ENCODE measurements around the gene PTPA.
"Not testable (repeated sequence)": the region's sequence is repeated elsewhere in the genome, so short reads cannot be mapped to it uniquely, and the experiment has no call there.

PTPA gene

DNA sequence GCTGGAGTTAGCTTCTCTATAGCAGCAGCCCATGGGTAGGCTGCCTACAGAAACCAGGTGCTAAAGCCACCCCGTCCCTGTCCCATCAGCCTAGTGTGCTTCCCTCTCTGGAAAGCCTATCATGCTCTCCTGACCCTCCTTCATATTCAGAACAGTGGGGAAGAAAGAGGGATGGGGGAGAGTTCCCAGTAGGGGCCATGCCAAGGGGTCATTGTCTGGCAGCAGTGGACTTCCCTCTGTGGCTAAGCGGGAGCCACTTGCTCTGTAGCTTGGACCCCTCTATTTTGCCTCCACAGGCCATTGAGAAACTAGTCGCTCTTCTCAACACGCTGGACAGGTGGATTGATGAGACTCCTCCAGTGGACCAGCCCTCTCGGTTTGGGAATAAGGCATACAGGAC lies 17.5 kb downstream of the PTPA start:
- DNase-seq (ENCODE audit: low read depth), result no peak
- in situ Hi-C loops (cut with HindIII; ENCODE audit: low sequenced_read_pairs), result no loop called here
- TF ChIP-seq, protein P1, sequence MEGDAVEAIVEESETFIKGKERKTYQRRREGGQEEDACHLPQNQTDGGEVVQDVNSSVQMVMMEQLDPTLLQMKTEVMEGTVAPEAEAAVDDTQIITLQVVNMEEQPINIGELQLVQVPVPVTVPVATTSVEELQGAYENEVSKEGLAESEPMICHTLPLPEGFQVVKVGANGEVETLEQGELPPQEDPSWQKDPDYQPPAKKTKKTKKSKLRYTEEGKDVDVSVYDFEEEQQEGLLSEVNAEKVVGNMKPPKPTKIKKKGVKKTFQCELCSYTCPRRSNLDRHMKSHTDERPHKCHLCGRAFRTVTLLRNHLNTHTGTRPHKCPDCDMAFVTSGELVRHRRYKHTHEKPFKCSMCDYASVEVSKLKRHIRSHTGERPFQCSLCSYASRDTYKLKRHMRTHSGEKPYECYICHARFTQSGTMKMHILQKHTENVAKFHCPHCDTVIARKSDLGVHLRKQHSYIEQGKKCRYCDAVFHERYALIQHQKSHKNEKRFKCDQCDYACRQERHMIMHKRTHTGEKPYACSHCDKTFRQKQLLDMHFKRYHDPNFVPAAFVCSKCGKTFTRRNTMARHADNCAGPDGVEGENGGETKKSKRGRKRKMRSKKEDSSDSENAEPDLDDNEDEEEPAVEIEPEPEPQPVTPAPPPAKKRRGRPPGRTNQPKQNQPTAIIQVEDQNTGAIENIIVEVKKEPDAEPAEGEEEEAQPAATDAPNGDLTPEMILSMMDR (IDR thresholded peaks at IDR 0.05; ENCODE audit: low read depth, low read length, missing control alignments), result no peak
- no peak overlapping the region for H3K4me3 ChIP-seq (ENCODE audit: low read depth, low read length)

DNA sequence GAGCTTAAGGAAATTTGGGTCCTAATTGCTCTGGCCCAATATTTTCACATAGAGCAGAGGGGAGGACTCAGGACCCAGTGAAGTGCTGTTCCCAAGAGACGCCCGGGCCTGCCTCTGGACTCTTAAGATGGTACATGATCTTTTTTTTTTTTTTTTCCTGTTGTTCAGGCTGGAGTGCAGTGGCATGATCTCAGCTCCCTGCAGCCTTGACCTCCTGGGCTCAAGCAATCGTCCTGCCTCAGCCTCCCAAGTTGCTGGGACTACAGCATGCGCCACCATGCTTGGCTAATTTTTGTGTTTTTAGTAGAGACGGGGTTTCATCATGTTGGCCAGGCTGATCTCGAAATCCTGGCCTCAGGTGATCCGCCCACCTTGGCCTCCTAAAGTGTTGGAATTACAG lies 19.1 kb downstream of the PTPA start:
- H3K4me3 ChIP-seq (ENCODE audit: low read depth, low read length); DNase-seq (ENCODE audit: low read depth): not testable (repeated sequence)
- in situ Hi-C loops (cut with HindIII; ENCODE audit: low sequenced_read_pairs), result loop anchor here (5.0 kb wide), 2 partner anchors 502 to 597 kb away; no protein-coding TSS in a partner anchor

DNA sequence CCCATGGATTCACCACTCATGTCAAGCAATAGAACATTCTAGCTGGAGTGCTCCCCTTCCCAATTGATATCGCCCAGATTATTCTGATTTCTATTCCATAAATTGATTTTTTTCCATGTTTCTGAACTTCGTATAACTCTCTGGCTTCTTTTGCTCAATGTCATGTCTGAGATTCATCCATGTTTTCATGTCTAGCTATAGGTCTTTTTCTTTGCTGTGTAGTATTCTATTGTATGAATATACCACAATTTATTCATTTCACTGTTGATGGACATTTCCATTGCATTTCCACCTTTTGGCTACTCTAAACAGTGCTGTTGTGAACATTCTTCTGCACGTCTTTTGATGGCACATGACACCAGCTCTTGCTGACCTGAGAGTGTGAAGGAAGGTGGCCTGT lies 19.6 kb downstream of the PTPA start:
- in situ Hi-C loops (cut with HindIII; ENCODE audit: low sequenced_read_pairs), result loop anchor here (5.0 kb wide), 2 partner anchors 502 to 597 kb away; no protein-coding TSS in a partner anchor
- TF ChIP-seq, protein P1 (IDR thresholded peaks at IDR 0.05; ENCODE audit: low read depth, low read length, missing control alignments), result no peak
- H3K4me3 ChIP-seq (ENCODE audit: low read depth, low read length), result no peak overlapping the region
- DNase-seq (ENCODE audit: low read depth), result no peak

DNA sequence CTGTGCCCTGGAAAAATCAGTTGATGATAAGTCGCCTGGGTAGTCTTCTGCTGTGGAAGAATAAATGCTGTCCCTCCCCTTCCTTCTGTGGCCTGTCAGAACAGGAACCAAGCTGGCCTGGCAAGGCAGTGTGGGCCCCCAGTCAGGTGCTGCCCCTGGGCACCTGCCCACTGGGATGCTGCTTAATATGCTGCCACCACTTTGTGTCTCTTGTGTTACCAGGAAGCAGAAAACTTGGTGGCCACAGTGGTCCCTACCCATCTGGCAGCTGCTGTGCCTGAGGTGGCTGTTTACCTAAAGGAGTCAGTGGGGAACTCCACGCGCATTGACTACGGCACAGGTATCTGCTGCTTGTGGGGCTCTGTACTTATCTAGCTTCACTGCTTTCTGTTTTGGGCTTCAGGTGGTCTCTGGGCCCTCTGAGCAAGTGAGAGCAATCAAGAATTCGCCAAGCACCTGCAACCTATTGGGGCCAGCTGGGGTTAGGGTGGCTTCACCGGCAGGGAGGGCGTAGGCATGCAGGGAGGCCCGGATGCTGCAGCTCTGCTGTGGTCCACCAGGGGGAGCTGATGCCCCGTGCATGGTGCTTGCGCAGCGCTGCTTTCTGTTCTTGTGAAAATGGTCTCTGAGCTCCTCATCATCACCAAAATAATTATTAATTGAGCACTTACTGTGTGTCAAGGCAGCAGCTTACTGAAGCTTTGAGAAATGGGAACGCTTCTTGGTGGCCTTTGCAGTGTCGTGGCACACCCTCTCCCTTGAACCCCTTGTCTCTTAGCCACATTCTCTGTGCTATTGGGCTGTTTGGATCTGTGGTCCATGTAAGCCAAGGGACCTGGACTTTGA lies 20.3 kb downstream of the PTPA start:
- no peak for DNase-seq (ENCODE audit: low read depth)
- TF ChIP-seq, protein P1 (IDR thresholded peaks at IDR 0.05; ENCODE audit: low read depth, low read length, missing control alignments), result peak; percentile 98
- in situ Hi-C loops (cut with HindIII; ENCODE audit: low sequenced_read_pairs), result loop anchor here (5.0 kb wide), 2 partner anchors 501 to 596 kb away; no protein-coding TSS in a partner anchor
- H3K4me3 ChIP-seq (ENCODE audit: low read depth, low read length), result no peak overlapping the region

DNA sequence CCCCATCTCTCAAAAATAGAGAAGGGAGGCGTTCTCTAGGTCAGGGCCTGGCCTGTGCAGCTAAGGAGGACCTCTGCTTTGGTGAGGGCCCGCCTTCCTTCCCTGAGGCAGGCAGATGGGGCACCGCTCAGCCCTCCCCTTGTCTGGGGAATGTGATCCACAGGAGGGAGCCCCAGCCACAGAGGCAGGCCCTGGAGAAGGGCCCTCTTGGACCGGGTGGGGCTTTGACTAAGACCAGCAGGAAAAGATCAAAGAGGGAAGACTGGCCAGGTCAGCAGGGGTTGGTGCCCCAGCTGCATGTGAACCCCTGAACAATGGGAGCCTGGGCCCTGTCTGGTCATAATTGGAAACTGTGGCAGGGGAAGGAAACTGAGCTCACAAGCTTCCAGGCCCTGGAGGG lies 21.9 kb downstream of the PTPA start:
- in situ Hi-C loops (cut with HindIII; ENCODE audit: low sequenced_read_pairs), result loop anchor here (5.0 kb wide), 2 partner anchors 499 to 594 kb away; no protein-coding TSS in a partner anchor
- H3K4me3 ChIP-seq (ENCODE audit: low read depth, low read length), result no peak overlapping the region
- no peak for DNase-seq (ENCODE audit: low read depth)
- TF ChIP-seq, protein P1 (IDR thresholded peaks at IDR 0.05; ENCODE audit: low read depth, low read length, missing control alignments), result no peak

DNA sequence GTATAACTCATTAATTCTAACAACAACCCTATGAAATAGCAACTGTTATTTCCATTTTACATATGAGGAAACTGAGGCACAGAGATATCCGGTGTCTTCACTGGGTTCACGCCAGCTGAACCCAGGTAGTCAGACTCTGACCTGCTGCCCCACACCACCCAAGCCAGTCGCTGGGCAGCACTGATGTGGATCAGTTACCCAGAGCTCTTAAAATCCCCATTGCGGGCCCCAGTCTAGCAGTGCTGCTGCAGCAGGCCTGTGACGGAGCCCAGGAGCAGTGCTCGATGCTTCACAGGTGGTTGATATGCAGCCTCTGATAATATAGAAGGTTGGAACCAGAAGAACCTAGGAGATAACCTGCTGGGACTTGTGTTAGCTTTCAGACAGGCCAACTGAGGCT lies 24.3 kb downstream of the PTPA start:
- H3K4me3 ChIP-seq (ENCODE audit: low read depth, low read length), result no peak overlapping the region
- in situ Hi-C loops (cut with HindIII; ENCODE audit: low sequenced_read_pairs), result no loop called here
- TF ChIP-seq, protein P1 (IDR thresholded peaks at IDR 0.05; ENCODE audit: low read depth, low read length, missing control alignments), result no peak
- DNase-seq (ENCODE audit: low read depth), result no peak

DNA sequence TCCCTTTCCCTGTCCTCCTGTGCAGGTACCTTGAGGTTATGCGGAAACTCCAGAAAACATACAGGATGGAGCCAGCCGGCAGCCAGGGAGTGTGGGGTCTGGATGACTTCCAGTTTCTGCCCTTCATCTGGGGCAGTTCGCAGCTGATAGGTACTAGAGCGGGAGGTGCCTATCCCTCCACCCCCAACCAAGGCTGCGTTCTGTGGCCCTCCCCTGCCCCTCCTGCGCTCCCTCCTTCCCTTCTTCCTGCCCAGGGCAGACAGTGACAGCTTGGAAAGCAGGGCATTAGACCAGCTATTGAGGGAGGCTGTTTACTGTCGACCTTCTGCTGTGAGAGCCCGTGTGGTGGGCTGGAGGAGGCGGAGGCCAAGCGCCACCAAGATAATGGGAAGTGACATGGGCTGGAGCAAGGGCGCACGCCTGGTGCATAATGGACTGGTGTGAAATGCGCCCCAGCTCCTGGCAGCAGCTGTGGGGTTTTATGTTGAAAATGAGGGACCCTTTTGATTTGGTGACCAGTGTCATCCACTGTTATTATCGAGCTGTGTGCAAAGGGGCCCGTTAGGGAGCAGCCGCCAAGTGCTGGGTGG lies 25.3 kb downstream of the PTPA start:
- no peak for DNase-seq (ENCODE audit: low read depth)
- in situ Hi-C loops (cut with HindIII; ENCODE audit: low sequenced_read_pairs), result no loop called here
- no peak overlapping the region for H3K4me3 ChIP-seq (ENCODE audit: low read depth, low read length)
- TF ChIP-seq, protein P1 (IDR thresholded peaks at IDR 0.05; ENCODE audit: low read depth, low read length, missing control alignments), result no peak
